PC-9 (cell line): ENCODE results near the gene COL18A1. TPM values are rescaled to one million over a fixed set of nuclear protein-coding genes. Genes with fewer than 3 reads are reported as not detected.

ENCODE experiments used
- BruUV-seq: library from RNA; stranded (reverse); fragments of 400-500 nt; replicated peaks from 2 replicates; lab custom pipeline; 2021; lab: Mats Ljungman, UMichigan
- CTCF ChIA-PET: fragments of 300-600 bp; sonication (Branson Sonifier 250); formaldehyde crosslinking; loops from one replicate; lab custom pipeline; 2022; ENCODE audit warnings: antibody characterized with exemption; lab: Charles Lee
- POLR2A ChIA-PET: fragments of 300-600 bp; sonication (Branson Sonifier 250); formaldehyde crosslinking; loops from one replicate; lab custom pipeline; 2022; ENCODE audit warnings: antibody characterized with exemption; ENCODE audit not compliant: unreplicated experiment; lab: Charles Lee
- DNase-seq, 2 experiments: peaks; one replicate each; pipeline versions ENCODE4 v3.0.0 to v3.0.0-alpha.2; 2015 to 2022; ENCODE audit warnings: mixed read lengths in 1 of 2
- H2AFZ ChIP-seq: fragments of 200-600 bp; sonication (generic); 2 replicates; pipeline ENCODE4 v1.8.1; 2017; ENCODE audit warnings: antibody characterized with exemption
- H3F3A ChIP-seq: fragments of 200-600 bp; sonication (generic); 2 replicates; pipeline ENCODE4 v1.8.1; 2017; ENCODE audit warnings: antibody characterized with exemption, mild to moderate bottlenecking, low read depth; ENCODE audit not compliant: insufficient read depth
- H3K27ac ChIP-seq: fragments of 200-600 bp; sonication (generic); 2 replicates; pipeline ENCODE4 v1.6.1; 2016; ENCODE audit warnings: mixed run types
- H3K27me3 ChIP-seq: fragments of 200-600 bp; sonication (generic); 2 replicates; pipeline ENCODE4 v1.6.1; 2016; ENCODE audit warnings: low read depth, mixed run types; ENCODE audit not compliant: insufficient read depth
- H3K36me3 ChIP-seq: fragments of 200-600 bp; sonication (generic); 2 replicates; pipeline ENCODE4 v1.6.1; 2016; ENCODE audit warnings: low read depth, mixed run types
- H3K4me1 ChIP-seq: fragments of 200-600 bp; sonication (generic); replicated peaks from 2 replicates; pipeline ENCODE4 v1.6.1; 2016; ENCODE audit warnings: mixed run types; ENCODE audit not compliant: insufficient read depth
- H3K4me2 ChIP-seq: fragments of 200-600 bp; sonication (generic); 2 replicates; pipeline ENCODE4 v1.6.1; 2017; ENCODE audit warnings: mixed run types
- H3K4me3 ChIP-seq: fragments of 200-600 bp; sonication (generic); 2 replicates; pipeline ENCODE4 v1.6.1; 2016; ENCODE audit warnings: mixed run types
- H3K79me2 ChIP-seq: fragments of 200-600 bp; sonication (generic); 2 replicates; pipeline ENCODE4 v1.6.1; 2017; ENCODE audit warnings: low read depth, mixed run types
- H3K9me2 ChIP-seq: fragments of 200-600 bp; sonication (generic); 2 replicates; pipeline ENCODE4 v1.8.1; 2017; ENCODE audit warnings: mild to moderate bottlenecking; ENCODE audit not compliant: insufficient read depth
- H3K9me3 ChIP-seq: fragments of 200-600 bp; sonication (generic); 2 replicates; pipeline ENCODE4 v1.8.1; 2016; ENCODE audit warnings: low read depth; ENCODE audit not compliant: insufficient read depth
- H4K20me1 ChIP-seq: fragments of 200-600 bp; sonication (generic); 2 replicates; pipeline ENCODE4 v1.8.1; 2017; ENCODE audit not compliant: insufficient read depth
- CTCF ChIP-seq: fragments of 200-600 bp; sonication (generic); conservative IDR thresholded peaks from 2 replicates; pipeline ENCODE4 v1.6.1; 2017; ENCODE audit warnings: mixed run types, antibody characterized with exemption, mild to moderate bottlenecking, moderate library complexity
- EZH2 ChIP-seq: fragments of 200-600 bp; sonication (generic); IDR thresholded peaks from 2 replicates; pipeline ENCODE4 v1.8.0; 2017; ENCODE audit warnings: antibody characterized with exemption, low read depth
- intact Hi-C: fragments of 100-400 bp; cut with micrococcal nuclease; formaldehyde crosslinking; loops from one replicate; pipeline ENCODE4 v1.10.0; 2022; ENCODE audit not compliant: unreplicated experiment
- total RNA-seq: library from RNA; stranded (reverse); gene quantifications from 2 replicates; pipeline ENCODE4 v1.2.3, GENCODE V29; 2021

COL18A1 gene
- total RNA-seq, 1 experiment from 2014 or later = 82.4 TPM

- no peak overlapping the region for H2AFZ ChIP-seq
- no peaks in the 10 kb centered on the region for H3K9me3 ChIP-seq
- no peak for DNase-seq
- H4K20me1 ChIP-seq = no peaks in the 10 kb centered on the region
- POLR2A ChIA-PET = no interaction called here
- CTCF ChIA-PET = no interaction called here
- intact Hi-C loops = loop anchor here (5.0 kb wide), 1 partner anchor 40 kb away; no protein-coding TSS in a partner anchor
- peak overlapping the region; percentile 57; the same call in 1 of the 2 replicates for H3K27ac ChIP-seq
- no TSS peak for BruUV-seq
- no peaks in the 10 kb centered on the region for H3K27me3 ChIP-seq
- TF ChIP-seq CTCF = no peak
- TF ChIP-seq EZH2 = no peak
- H3K9me2 ChIP-seq = no peaks in the 10 kb centered on the region
- H3K79me2 ChIP-seq = no peaks in the 10 kb centered on the region
- peak overlapping the region; percentile 34; the same call in 1 of the 2 replicates for H3K4me2 ChIP-seq
- no peak overlapping the region for H3K4me3 ChIP-seq
- no peaks in the 10 kb centered on the region for H3F3A ChIP-seq
- no peaks in the 10 kb centered on the region for H3K36me3 ChIP-seq
- H3K4me1 ChIP-seq = peaks cover 11% of the 10 kb centered on the region
Observed at GRCh38 chr21:45551783-45552695, 147.1 kb downstream of the COL18A1 start.

- Histone ChIP-seq H3K9me2 (no peaks in the 10 kb centered on the region), H3K36me3 (no peaks in the 10 kb centered on the region), H3K9me3 (no peaks in the 10 kb centered on the region), H4K20me1 (no peaks in the 10 kb centered on the region), H3K4me3 (no peak overlapping the region), H3K79me2 (no peaks in the 10 kb centered on the region), H2AFZ (no peak overlapping the region), H3K27me3 (0 out of 2 replicates have a peak, but pooled peaks cover 3% of the 10 kb centered on the region), H3F3A (no peaks in the 10 kb centered on the region), H3K4me1 (peaks cover 11% of the 10 kb centered on the region), H3K27ac (no peak overlapping the region), H3K4me2 (no peak overlapping the region)
- intact Hi-C loops = loop anchor here (5.0 kb wide), 1 partner anchor 41 kb away; no protein-coding TSS in a partner anchor
- DNase-seq = no peak
- no peak for TF ChIP-seq CTCF
- TF ChIP-seq EZH2 = no peak
- ChIA-PET CTCF (no interaction called here), POLR2A (no interaction called here)
- no TSS peak for BruUV-seq
Observed at GRCh38 chr21:45552696-45553391, 147.9 kb downstream of the COL18A1 start.

GRCh38 chr21:45554477-45555175 lies 149.7 kb downstream of the COL18A1 start:
- POLR2A ChIA-PET = no interaction called here
- H3K27ac ChIP-seq = no peak overlapping the region
- DNase-seq = peak in 1 of 2 experiments; percentile 76
- H3K4me3 ChIP-seq = peak overlapping the region; percentile 58; the same call in 1 of the 2 replicates
- H3K4me1 ChIP-seq = peaks cover 11% of the 10 kb centered on the region
- H2AFZ ChIP-seq = peak overlapping the region; percentile 59; the same call in 1 of the 2 replicates
- CTCF ChIA-PET = no interaction called here
- TF ChIP-seq EZH2 (no peak), CTCF (peak; percentile 67)
- H3K9me3 ChIP-seq = no peaks in the 10 kb centered on the region
- BruUV-seq = no TSS peak
- no peaks in the 10 kb centered on the region for H4K20me1 ChIP-seq
- H3K9me2 ChIP-seq = no peaks in the 10 kb centered on the region
- H3K4me2 ChIP-seq = peak overlapping the region; percentile 70
- H3F3A ChIP-seq = no peaks in the 10 kb centered on the region
- H3K79me2 ChIP-seq = no peaks in the 10 kb centered on the region
- no peaks in the 10 kb centered on the region for H3K36me3 ChIP-seq
- intact Hi-C loops = loop anchor here (2.0 to 5.0 kb wide), 2 partner anchors 42 to 264 kb away; no protein-coding TSS in a partner anchor
- H3K27me3 ChIP-seq = peaks cover 16% of the 10 kb centered on the region; the same call in 1 of the 2 replicates
